ENCODE results near the gene MAD2L2. TPM values are rescaled to one million over a fixed set of nuclear protein-coding genes. Genes with fewer than 3 reads are reported as not detected.

Gene MAD2L2
- total and polyA plus RNA-seq, 9 of the 15 experiments (the other 6 are each of a cell fraction or from before 2014, with no cell fraction given): 12.4 to 286 (median 143) TPM

GRCh38 chr1:11659748-11660147 is 21.2 kb downstream of the MAD2L2 start:
- BruUV-seq (replicated peaks): no TSS peak
- Histone ChIP-seq H3K27ac (ENCODE audit: extremely low read depth, low read depth, low read length) (no peak overlapping the region), H3K4me3 (no peak overlapping the region), H3K4me2 (ENCODE audit: insufficient read depth, low read length) (no peak overlapping the region), H3K36me3 (ENCODE audit: control insufficient read depth, insufficient read depth, low read length) (peaks cover 21% of the 10 kb centered on the region; the same call in 2 of the 3 replicates), H3K9me3 (replicated peaks; ENCODE audit: control insufficient read depth, insufficient read depth, low read depth, low read length) (no peaks in the 10 kb centered on the region; the same call in 1 of the 2 replicates), H4K20me1 (replicated peaks; ENCODE audit: control insufficient read depth, insufficient read depth, low read length) (no peaks in the 10 kb centered on the region), H3K9me1 (ENCODE audit: control insufficient read depth, insufficient read depth, low read length) (no peaks in the 10 kb centered on the region), H3K9ac (ENCODE audit: insufficient read depth in 1 of 2, low read depth in 2 of 2, low read length in 2 of 2) (no peak overlapping the region), H3K79me2 (ENCODE audit: control insufficient read depth, insufficient read depth, low read length) (peaks cover 3% of the 10 kb centered on the region; the same call in 2 of the 3 replicates), H3K27me3 (ENCODE audit: control insufficient read depth in 2 of 2, insufficient read depth in 2 of 2, low read length in 2 of 2) (no peaks in the 10 kb centered on the region), H3K4me1 (replicated peaks in 1 of 2; ENCODE audit: control insufficient read depth in 2 of 2, insufficient read depth in 2 of 2, low read length in 2 of 2) (peaks cover 10 to 42% of the 10 kb centered on the region in 2 experiments; a peak in 4 of 5 replicates), H2AFZ (ENCODE audit: low read depth, low read length) (no peak overlapping the region)
- ChIA-PET CTCF (ENCODE audit: low intra/inter-chr PET ratio) (no interaction called here), POLR2A (interaction anchor here (0.6 to 1.7 kb wide), 5 partner anchors 9 to 288 kb away, joined by 3 to 7 read pairs (median 3); no protein-coding TSS in a partner anchor)
- in situ Hi-C loops (cut with MboI) (loop anchor here (5.0 kb wide), 1 partner anchor 58 kb away; no protein-coding TSS in a partner anchor), intact Hi-C loops (cut with micrococcal nuclease) (loop anchor here (10.0 kb wide), 1 partner anchor 225 kb away; no protein-coding TSS in a partner anchor)
- peak; percentile 35 for FAIRE-seq
- no peak for DNase-seq (ENCODE audit: extremely low read depth in 1 of 4, low spot score in 3 of 4)
- TF ChIP-seq ZBTB40 (IDR thresholded peaks at IDR 0.05) (peak; percentile 86), ZBTB40 (CRISPR knock-in tag; IDR thresholded peaks at IDR 0.05) (peak; percentile 83), PHB2 (IDR thresholded peaks at IDR 0.05; ENCODE audit: low read depth) (no peak)
- ATAC-seq: no peak
- WGBS (ENCODE audit: insufficient coverage, low coverage, missing lambda C conversion rate): 61% methylated on average over 4 of the region's 4 CpGs
